Keratinocyte (primary cell): Measurements from ENCODE around the gene PCBP2. TPM values are rescaled to one million over a fixed set of nuclear protein-coding genes. Genes with fewer than 3 reads are reported as not detected.
"Not testable (repeated sequence)": the region's sequence is repeated elsewhere in the genome, so short reads cannot be mapped to it uniquely, and the experiment has no call there.

ENCODE experiments used
- DNase-seq: peaks from one replicate; pipeline ENCODE4 v3.0.0-alpha.2; 2011; ENCODE audit warnings: low read depth, missing footprints, low spot score
- FAIRE-seq: peaks from 2 replicates; lab custom pipeline; 2011; peaks lifted over from hg19 to GRCh38; lab: Jason Lieb, UNC
- H2AFZ ChIP-seq: 2 replicates; pipeline ENCODE4 v1.6.0; 2012; ENCODE audit warnings: low read length, control low read depth, inconsistent platforms; ENCODE audit not compliant: control insufficient read depth
- H3K27ac ChIP-seq: 2 replicates; pipeline ENCODE4 v1.5.1; 2011; ENCODE audit warnings: low read length; ENCODE audit not compliant: control insufficient read depth, insufficient read depth
- H3K27me3 ChIP-seq: 3 replicates; pipeline ENCODE4 v1.6.0; 2011; ENCODE audit warnings: low read length; ENCODE audit not compliant: control insufficient read depth, insufficient read depth; ENCODE audit errors: extremely low read depth
- H3K36me3 ChIP-seq, 2 experiments: 2 replicates in 1 of 2; 3 replicates in 1 of 2; pipeline ENCODE4 v1.5.1; 2011; ENCODE audit warnings: low read length in 2 of 2, mild to moderate bottlenecking in 1 of 2; ENCODE audit not compliant: control insufficient read depth in 2 of 2, insufficient read depth in 2 of 2; ENCODE audit errors: extremely low read depth in 1 of 2
- H3K4me1 ChIP-seq: 3 replicates; pipeline ENCODE4 v1.5.1; 2011; ENCODE audit warnings: low read length; ENCODE audit not compliant: control insufficient read depth, insufficient read depth; ENCODE audit errors: extremely low read depth
- H3K4me2 ChIP-seq: 3 replicates; pipeline ENCODE4 v1.6.0; 2011; ENCODE audit warnings: low read depth, low read length; ENCODE audit not compliant: control insufficient read depth, insufficient read depth; ENCODE audit errors: extremely low read depth
- H3K4me3 ChIP-seq, 3 experiments: fragments of 200-600 bp in 1 of 3; sonication (generic) in 1 of 3; 2 replicates in 2 of 3; 3 replicates in 1 of 3; pipeline ENCODE4 v1.5.1; 2011 to 2016; ENCODE audit warnings: low read length in 3 of 3, mild to moderate bottlenecking in 3 of 3, control low read depth in 2 of 3, inconsistent platforms in 1 of 3, low read depth in 1 of 3, mixed read lengths in 1 of 3, mixed run types in 1 of 3, moderate library complexity in 1 of 3; ENCODE audit not compliant: control insufficient read depth in 2 of 3, insufficient read depth in 2 of 3; ENCODE audit errors: extremely low read depth in 1 of 3
- H3K79me2 ChIP-seq: 2 replicates; pipeline ENCODE4 v1.6.0; 2012; ENCODE audit warnings: low read length; ENCODE audit not compliant: control insufficient read depth, insufficient read depth
- H3K9ac ChIP-seq: 3 replicates; pipeline ENCODE4 v1.6.0; 2011; ENCODE audit warnings: low read length; ENCODE audit not compliant: control insufficient read depth, insufficient read depth; ENCODE audit errors: extremely low read depth
- H3K9me1 ChIP-seq: 3 replicates; pipeline ENCODE4 v1.6.0; 2011; ENCODE audit warnings: low read length; ENCODE audit not compliant: control insufficient read depth, insufficient read depth; ENCODE audit errors: extremely low read depth
- H3K9me3 ChIP-seq: 2 replicates; pipeline ENCODE4 v1.5.1; 2012; ENCODE audit warnings: low read depth, low read length; ENCODE audit not compliant: control insufficient read depth
- H4K20me1 ChIP-seq: 3 replicates; pipeline ENCODE4 v1.6.0; 2011; ENCODE audit warnings: low read length; ENCODE audit not compliant: control insufficient read depth, insufficient read depth; ENCODE audit errors: extremely low read depth
- EZH2 ChIP-seq: IDR thresholded peaks from one replicate; pipeline ENCODE4 v1.6.1; 2012; ENCODE audit warnings: inconsistent platforms, mild to moderate bottlenecking, low read length, moderate library complexity
- dilution Hi-C: fragments of 300-500 bp; cut with MboI; formaldehyde crosslinking; loops from one replicate; pipeline ENCODE4 v1.7.0; 2020; ENCODE audit warnings: low sequenced_read_pairs; ENCODE audit not compliant: extremely low pct_ligation_motif_present
- polyA plus RNA-seq, 5 experiments: library from polyadenylated mRNA; depleted of rRNA in 3 of 5; stranded (reverse) in 3 of 5; stranded (forward) in 1 of 5; unstranded in 1 of 5; fragments of >200 nt; gene quantifications; 1 replicate in 1 of 5; 2 replicates in 3 of 5; 3 replicates in 1 of 5; pipeline versions ENCODE4 v1.2.1 to v1.2.3, GENCODE V29; 2011 to 2012; ENCODE audit warnings: missing spikeins in 2 of 5, low read depth in 1 of 5, low replicate concordance in 1 of 5
- TF ChIP-seq, protein P1 (sequence below), 3 experiments: IDR thresholded peaks in 1 of 3; conservative IDR thresholded peaks in 1 of 3; optimal IDR thresholded peaks in 1 of 3; 2 replicates in 2 of 3; 3 replicates in 1 of 3; pipeline versions ENCODE3 to v1.5.1; 2011; ENCODE audit warnings: low read length in 3 of 3, mild to moderate bottlenecking in 3 of 3, moderate library complexity in 2 of 3, control low read depth in 1 of 3, inconsistent platforms in 1 of 3; ENCODE audit not compliant: insufficient read depth in 2 of 3; ENCODE audit errors: extremely low read depth in 1 of 3

PCBP2 gene
- polyA plus RNA-seq, 1 donor (not counting 4 experiments of a cell fraction or from before 2014, with no cell fraction given) = 238 TPM

- dilution Hi-C loops = no loop called here
- DNase-seq (no peak), FAIRE-seq (no peak)
- Histone ChIP-seq H2AFZ (no peak overlapping the region), H4K20me1 (no peaks in the 10 kb centered on the region), H3K9me1 (peaks cover 9% of the 10 kb centered on the region), H3K9me3 (no peaks in the 10 kb centered on the region), H3K9ac (no peak overlapping the region), H3K27ac (no peak overlapping the region), H3K36me3 (no peaks in the 10 kb centered on the region), H3K79me2 (no peaks in the 10 kb centered on the region), H3K27me3 (no peaks in the 10 kb centered on the region), H3K4me3 (no peak overlapping the region), H3K4me2 (no peak overlapping the region), H3K4me1 (peaks cover 16% of the 10 kb centered on the region)
- TF ChIP-seq, protein P1, sequence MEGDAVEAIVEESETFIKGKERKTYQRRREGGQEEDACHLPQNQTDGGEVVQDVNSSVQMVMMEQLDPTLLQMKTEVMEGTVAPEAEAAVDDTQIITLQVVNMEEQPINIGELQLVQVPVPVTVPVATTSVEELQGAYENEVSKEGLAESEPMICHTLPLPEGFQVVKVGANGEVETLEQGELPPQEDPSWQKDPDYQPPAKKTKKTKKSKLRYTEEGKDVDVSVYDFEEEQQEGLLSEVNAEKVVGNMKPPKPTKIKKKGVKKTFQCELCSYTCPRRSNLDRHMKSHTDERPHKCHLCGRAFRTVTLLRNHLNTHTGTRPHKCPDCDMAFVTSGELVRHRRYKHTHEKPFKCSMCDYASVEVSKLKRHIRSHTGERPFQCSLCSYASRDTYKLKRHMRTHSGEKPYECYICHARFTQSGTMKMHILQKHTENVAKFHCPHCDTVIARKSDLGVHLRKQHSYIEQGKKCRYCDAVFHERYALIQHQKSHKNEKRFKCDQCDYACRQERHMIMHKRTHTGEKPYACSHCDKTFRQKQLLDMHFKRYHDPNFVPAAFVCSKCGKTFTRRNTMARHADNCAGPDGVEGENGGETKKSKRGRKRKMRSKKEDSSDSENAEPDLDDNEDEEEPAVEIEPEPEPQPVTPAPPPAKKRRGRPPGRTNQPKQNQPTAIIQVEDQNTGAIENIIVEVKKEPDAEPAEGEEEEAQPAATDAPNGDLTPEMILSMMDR (optimal IDR thresholded peaks at IDR 0.05 in 1 of 3, IDR thresholded peaks at IDR 0.05 in 1 of 3, conservative IDR thresholded peaks at IDR 0.05 in 1 of 3; ENCODE audit: extremely low read depth in 1 of 3, insufficient read depth in 2 of 3, low read length in 3 of 3) = no peak
- no peak for TF ChIP-seq EZH2
These were observed 20.7 kb upstream of the PCBP2 start for GRCh38 chr12:53431187-53431586.

DNA sequence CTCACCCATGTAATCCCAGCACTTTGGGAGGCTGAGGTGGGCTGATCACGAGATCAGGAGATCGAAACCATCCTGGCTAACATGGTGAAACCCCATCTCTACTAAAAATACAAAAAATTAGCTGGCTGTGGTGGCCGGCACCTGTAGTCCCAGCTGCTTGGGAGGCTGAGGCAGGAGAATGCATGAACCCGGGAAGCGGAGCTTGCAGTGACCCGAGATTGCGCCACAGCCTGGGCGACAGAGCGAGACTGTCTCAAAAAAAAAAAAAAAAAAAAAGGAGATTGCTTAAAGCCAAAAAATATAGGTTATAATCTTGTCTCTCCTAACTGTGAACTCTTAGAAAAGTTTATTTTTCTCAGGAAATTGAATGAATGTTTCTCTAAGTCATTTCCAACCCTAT, 16.6 kb upstream of the PCBP2 start:
- H3K27me3 ChIP-seq, H3K27ac ChIP-seq, H3K4me2 ChIP-seq, H3K36me3 ChIP-seq, H3K79me2 ChIP-seq, H3K9me1 ChIP-seq, H3K9ac ChIP-seq, dilution Hi-C loops, H2AFZ ChIP-seq, H3K4me1 ChIP-seq, FAIRE-seq, H4K20me1 ChIP-seq, H3K4me3 ChIP-seq, H3K9me3 ChIP-seq, DNase-seq: not testable (repeated sequence)

DNA sequence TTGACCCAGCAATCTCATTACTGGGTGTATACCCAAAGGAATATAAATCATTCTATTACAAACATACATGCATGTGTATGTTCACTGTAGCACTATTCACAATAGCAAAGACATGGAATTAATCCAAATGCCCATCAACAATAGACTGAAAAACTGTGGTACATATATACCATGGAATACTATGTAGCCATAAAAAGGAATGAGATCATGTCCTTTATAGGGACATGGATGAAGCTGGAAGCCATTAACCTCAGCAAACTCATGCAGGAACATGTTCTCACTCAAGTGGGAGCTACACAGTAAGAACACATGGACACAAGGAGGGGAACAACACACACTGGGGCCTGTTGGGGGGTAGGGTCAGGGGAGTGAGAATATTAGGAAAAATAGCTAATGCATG, 12.3 kb upstream of the PCBP2 start:
- H3K4me1 ChIP-seq = peaks cover 13% of the 10 kb centered on the region
- dilution Hi-C loops, FAIRE-seq: not testable (repeated sequence)

More for the DNA sequence above, 12.3 kb upstream of the PCBP2 start:
- H3K9me3 ChIP-seq, H4K20me1 ChIP-seq, H3K9me1 ChIP-seq, H2AFZ ChIP-seq, H3K27ac ChIP-seq, H3K4me3 ChIP-seq, H3K9ac ChIP-seq, H3K36me3 ChIP-seq, H3K4me2 ChIP-seq, H3K27me3 ChIP-seq, DNase-seq: not testable (repeated sequence)
- peaks cover 21% of the 10 kb centered on the region for H3K79me2 ChIP-seq
